HCT116 (cell line): Measurements from ENCODE around the gene SLC35D1. TPM values are rescaled to one million over a fixed set of nuclear protein-coding genes. Genes with fewer than 3 reads are reported as not detected.

Experiments used
- ATAC-seq: fragments of 200-7000 bp; cut with Tn5 transposase; 2 replicates; pipeline ENCODE4 v1.9.1; 2020; ENCODE audit warnings: mild to moderate bottlenecking, moderate library complexity
- BruUV-seq: library from RNA; stranded (reverse); fragments of 400-500 nt; replicated peaks from 2 replicates; lab custom pipeline; 2021; lab: Mats Ljungman, UMichigan
- CTCF ChIA-PET: fragments of 300-600 bp; sonication (Branson Sonifier 250); formaldehyde crosslinking; loops from one replicate; lab custom pipeline; 2021; ENCODE audit warnings: antibody characterized with exemption; lab: Charles Lee
- POLR2A ChIA-PET: fragments of 300-600, 350-600 bp; sonication (Branson Sonifier 250); formaldehyde crosslinking; loops from one replicate; lab custom pipeline; 2021; ENCODE audit warnings: antibody characterized with exemption; lab: Charles Lee
- RAD21 ChIA-PET, 2 experiments: fragments of 300-600 bp; sonication (Branson Sonifier 250); formaldehyde crosslinking; loops; one replicate each; lab custom pipeline; 2023; ENCODE audit warnings: low total read pairs in 2 of 2; ENCODE audit not compliant: uncharacterized antibody in 2 of 2, unreplicated experiment in 2 of 2, low non-redundant PET in 1 of 2; lab: Charles Lee
- DNase-seq: peaks from one replicate; pipeline ENCODE4 v3.0.0-alpha.2; 2010; ENCODE audit warnings: low read depth, low spot score
- H2AFZ ChIP-seq: fragments of 200-600 bp; shearing (Covaris generic), sonication (generic); 2 replicates; pipeline ENCODE4 v1.6.1; 2017; ENCODE audit warnings: low read depth, mixed run types, mixed read lengths, antibody characterized with exemption, low read length; ENCODE audit not compliant: poor library complexity, severe bottlenecking
- H3K27ac ChIP-seq: 2 replicates; pipeline ENCODE4 v1.5.1; 2012; ENCODE audit warnings: low read depth, low read length
- H3K27me3 ChIP-seq: fragments of 200-600 bp; sonication (generic); 2 replicates; pipeline ENCODE4 v1.6.1; 2016; ENCODE audit warnings: mixed run types, low read length, mixed read lengths; ENCODE audit not compliant: insufficient read depth
- H3K36me3 ChIP-seq, 2 experiments: fragments of 200-500 bp in 1 of 2; fragments of 200-600 bp in 1 of 2; sonication (Bioruptor generic) in 1 of 2; sonication (generic) in 1 of 2; 2 replicates each; pipeline versions ENCODE4 v1.5.1 to v1.6.1; 2014 to 2016; ENCODE audit warnings: low read length in 2 of 2, inconsistent platforms in 1 of 2, mixed read lengths in 1 of 2, mixed run types in 1 of 2; ENCODE audit not compliant: insufficient read depth in 2 of 2, control insufficient read depth in 1 of 2
- H3K4me1 ChIP-seq, 2 experiments: fragments of 200-600 bp in 1 of 2; sonication (generic) in 1 of 2; 2 replicates each; pipeline versions ENCODE4 v1.5.1 to v1.6.1; 2012 to 2017; ENCODE audit warnings: low read length in 2 of 2, inconsistent platforms in 1 of 2, mild to moderate bottlenecking in 1 of 2, mixed read lengths in 1 of 2, mixed run types in 1 of 2, moderate library complexity in 1 of 2; ENCODE audit not compliant: insufficient read depth in 2 of 2, control insufficient read depth in 1 of 2
- H3K4me2 ChIP-seq: fragments of 200-600 bp; sonication (generic); 2 replicates; pipeline ENCODE4 v1.6.1; 2017; ENCODE audit warnings: mixed run types, low read length, mixed read lengths
- H3K4me3 ChIP-seq, 2 experiments: fragments of 200-600 bp in 1 of 2; sonication (generic) in 1 of 2; replicated peaks in 1 of 2; 2 replicates each; pipeline ENCODE4 v1.5.1; 2011 to 2016; ENCODE audit warnings: low read length in 2 of 2, control low read depth in 1 of 2, low read depth in 1 of 2, mild to moderate bottlenecking in 1 of 2, mixed read lengths in 1 of 2, mixed run types in 1 of 2
- H3K79me2 ChIP-seq: fragments of 200-600 bp; sonication (generic); 2 replicates; pipeline ENCODE4 v1.6.1; 2017; ENCODE audit warnings: mild to moderate bottlenecking, mixed run types, low read length, moderate library complexity, mixed read lengths; ENCODE audit not compliant: insufficient read depth
- H3K9ac ChIP-seq: fragments of 200-600 bp; sonication (generic); 2 replicates; pipeline ENCODE4 v1.6.1; 2016; ENCODE audit warnings: low read length, mixed read lengths
- H3K9me2 ChIP-seq: fragments of 200-600 bp; sonication (generic), shearing (Covaris generic); 2 replicates; pipeline ENCODE4 v1.6.1; 2017; ENCODE audit warnings: mixed run types, mild to moderate bottlenecking, moderate library complexity; ENCODE audit not compliant: insufficient read depth
- H3K9me3 ChIP-seq, 2 experiments: fragments of 200-500 bp in 1 of 2; fragments of 200-600 bp in 1 of 2; sonication (Bioruptor generic) in 1 of 2; sonication (generic) in 1 of 2; 2 replicates each; pipeline ENCODE4 v1.6.1; 2014 to 2017; ENCODE audit warnings: low read length in 2 of 2, mixed read lengths in 2 of 2, inconsistent platforms in 1 of 2, low read depth in 1 of 2, mild to moderate bottlenecking in 1 of 2, mixed run types in 1 of 2, moderate library complexity in 1 of 2; ENCODE audit not compliant: control insufficient read depth in 1 of 2, insufficient read depth in 1 of 2
- H4K20me1 ChIP-seq: fragments of 200-600 bp; sonication (generic), shearing (Covaris generic); 2 replicates; pipeline ENCODE4 v1.6.1; 2017; ENCODE audit warnings: mixed run types, mild to moderate bottlenecking, moderate library complexity; ENCODE audit not compliant: insufficient read depth
- CBX3 ChIP-seq: IDR thresholded peaks from 2 replicates; pipeline ENCODE4 v1.6.1; 2012; ENCODE audit warnings: low read depth
- CTCF ChIP-seq, 3 experiments: fragments of 200-600 bp in 1 of 3; sonication (generic) in 1 of 3; IDR thresholded peaks in 2 of 3; conservative IDR thresholded peaks in 1 of 3; 2 replicates each; pipeline ENCODE4 v1.5.1; 2012 to 2017; ENCODE audit warnings: low read depth in 2 of 3, low read length in 2 of 3, antibody characterized with exemption in 1 of 3, borderline replicate concordance in 1 of 3, control low read depth in 1 of 3, mild to moderate bottlenecking in 1 of 3, mixed read lengths in 1 of 3, mixed run types in 1 of 3, moderate library complexity in 1 of 3; ENCODE audit not compliant: insufficient read depth in 1 of 3
- EZH2phosphoT487 ChIP-seq: fragments of 200-600 bp; IDR thresholded peaks from 2 replicates; pipeline ENCODE4 v1.6.1; 2018; ENCODE audit warnings: antibody characterized with exemption, borderline replicate concordance
- POLR2AphosphoS5 ChIP-seq: IDR thresholded peaks from 2 replicates; pipeline ENCODE4 v1.6.1; 2011; ENCODE audit warnings: mild to moderate bottlenecking, low read depth, low read length, moderate library complexity
- ZBTB33 ChIP-seq: IDR thresholded peaks from 2 replicates; pipeline ENCODE4 v1.6.1; 2011; ENCODE audit warnings: mild to moderate bottlenecking, low read length, moderate library complexity; ENCODE audit not compliant: insufficient replicate concordance; ENCODE audit errors: extremely low read depth
- ZFX ChIP-seq: fragments of 450-650 bp; IDR thresholded peaks from 2 replicates; pipeline ENCODE4 v1.6.1; 2017
- intact Hi-C: fragments of 100-400 bp; cut with micrococcal nuclease; formaldehyde crosslinking; loops from 2 replicates; pipeline ENCODE4 v1.10.0; 2022
- total RNA-seq: library from RNA; stranded (reverse); gene quantifications from one replicate; pipeline ENCODE4 v1.2.1, GENCODE V29; 2021; ENCODE audit not compliant: unreplicated experiment

SLC35D1 gene
- total RNA-seq, 1 experiment from 2014 or later: 6.1 TPM

- H3K36me3 ChIP-seq: no peaks in the 10 kb centered on the region
- no peak for DNase-seq
- H3K9me2 ChIP-seq: no peaks in the 10 kb centered on the region
- 0 out of 2 replicates have a peak, but pooled peaks cover under 1% of the 10 kb centered on the region for H3K79me2 ChIP-seq
- no peak overlapping the region for H2AFZ ChIP-seq
- CTCF ChIA-PET: no interaction called here
- RAD21 ChIA-PET: no interaction called here
- H3K4me3 ChIP-seq: no peak overlapping the region
- H3K4me1 ChIP-seq: peaks cover 7 to 30% of the 10 kb centered on the region in 2 experiments; a peak in 2 of 4 replicates
- intact Hi-C loops: no loop called here
- H3K9me3 ChIP-seq: no peaks in the 10 kb centered on the region
- no peaks in the 10 kb centered on the region for H3K27me3 ChIP-seq
- BruUV-seq: no TSS peak
- H3K9ac ChIP-seq: no peak overlapping the region
- H4K20me1 ChIP-seq: no peaks in the 10 kb centered on the region
- H3K27ac ChIP-seq: no peak overlapping the region
- ATAC-seq: no peak
- no peak overlapping the region for H3K4me2 ChIP-seq
- TF ChIP-seq ZBTB33 (no peak), CTCF (IDR thresholded peaks at IDR 0.05 in 2 of 3, conservative IDR thresholded peaks at IDR 0.05 in 1 of 3; ENCODE audit: borderline replicate concordance in 1 of 3, insufficient read depth in 1 of 3, low read depth in 2 of 3, low read length in 2 of 3) (no peak), EZH2phosphoT487 (no peak), POLR2AphosphoS5 (no peak), ZFX (no peak), CBX3 (no peak)
- POLR2A ChIA-PET: no interaction called here
Measured at GRCh38 chr1:67058242-67058641, 4.3 kb upstream of the SLC35D1 start.
